22Rv1 (cell line): ENCODE results near the gene CAPG.

Source experiments
- H3K27ac ChIP-seq: fragments of 450-650 bp; 2 replicates; pipeline ENCODE4 v1.5.1; 2017
- ZFX ChIP-seq: fragments of 450-650 bp; IDR thresholded peaks from 2 replicates; pipeline ENCODE4 v1.6.1; 2017; ENCODE audit warnings: antibody characterized with exemption, borderline replicate concordance
- TF ChIP-seq, protein P1 (sequence below): fragments of 450-650 bp; IDR thresholded peaks from 2 replicates; pipeline ENCODE4 v1.5.1; 2017; ENCODE audit warnings: mild to moderate bottlenecking

CAPG gene

DNA sequence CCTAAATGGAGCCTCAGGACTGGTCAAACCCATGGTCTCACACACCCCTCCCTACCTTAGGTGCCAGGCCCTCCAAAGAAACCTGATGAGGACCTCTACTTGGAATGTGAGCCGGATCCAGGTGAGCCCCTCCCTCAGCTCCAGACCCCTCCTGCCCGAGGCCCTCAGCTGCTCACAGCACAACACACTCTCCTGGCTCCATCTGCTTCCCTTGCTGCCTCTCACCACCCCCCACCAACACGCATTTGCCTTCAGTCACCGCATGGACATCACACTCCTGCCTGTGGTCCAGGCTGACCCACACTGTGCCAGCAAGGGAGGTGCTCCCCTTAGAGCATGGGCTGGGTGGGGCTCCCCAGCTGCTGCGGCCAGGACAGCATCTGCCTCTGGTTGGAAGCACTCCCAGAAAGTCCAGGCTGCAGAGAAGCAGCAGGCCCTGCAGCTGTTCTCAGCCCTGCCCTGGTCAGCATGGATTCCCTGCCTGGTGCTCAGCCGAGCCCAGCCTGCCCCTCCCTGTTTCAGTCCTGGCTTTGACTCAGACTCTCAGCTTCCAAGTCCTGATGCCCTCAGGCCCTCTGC lies 23.4 kb upstream of the CAPG start:
- TF ChIP-seq, protein P1, sequence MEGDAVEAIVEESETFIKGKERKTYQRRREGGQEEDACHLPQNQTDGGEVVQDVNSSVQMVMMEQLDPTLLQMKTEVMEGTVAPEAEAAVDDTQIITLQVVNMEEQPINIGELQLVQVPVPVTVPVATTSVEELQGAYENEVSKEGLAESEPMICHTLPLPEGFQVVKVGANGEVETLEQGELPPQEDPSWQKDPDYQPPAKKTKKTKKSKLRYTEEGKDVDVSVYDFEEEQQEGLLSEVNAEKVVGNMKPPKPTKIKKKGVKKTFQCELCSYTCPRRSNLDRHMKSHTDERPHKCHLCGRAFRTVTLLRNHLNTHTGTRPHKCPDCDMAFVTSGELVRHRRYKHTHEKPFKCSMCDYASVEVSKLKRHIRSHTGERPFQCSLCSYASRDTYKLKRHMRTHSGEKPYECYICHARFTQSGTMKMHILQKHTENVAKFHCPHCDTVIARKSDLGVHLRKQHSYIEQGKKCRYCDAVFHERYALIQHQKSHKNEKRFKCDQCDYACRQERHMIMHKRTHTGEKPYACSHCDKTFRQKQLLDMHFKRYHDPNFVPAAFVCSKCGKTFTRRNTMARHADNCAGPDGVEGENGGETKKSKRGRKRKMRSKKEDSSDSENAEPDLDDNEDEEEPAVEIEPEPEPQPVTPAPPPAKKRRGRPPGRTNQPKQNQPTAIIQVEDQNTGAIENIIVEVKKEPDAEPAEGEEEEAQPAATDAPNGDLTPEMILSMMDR = no peak
- no peak for TF ChIP-seq ZFX
- 0 out of 2 replicates have a peak overlapping the region, but pooled peaks have one; percentile 20 for H3K27ac ChIP-seq

DNA sequence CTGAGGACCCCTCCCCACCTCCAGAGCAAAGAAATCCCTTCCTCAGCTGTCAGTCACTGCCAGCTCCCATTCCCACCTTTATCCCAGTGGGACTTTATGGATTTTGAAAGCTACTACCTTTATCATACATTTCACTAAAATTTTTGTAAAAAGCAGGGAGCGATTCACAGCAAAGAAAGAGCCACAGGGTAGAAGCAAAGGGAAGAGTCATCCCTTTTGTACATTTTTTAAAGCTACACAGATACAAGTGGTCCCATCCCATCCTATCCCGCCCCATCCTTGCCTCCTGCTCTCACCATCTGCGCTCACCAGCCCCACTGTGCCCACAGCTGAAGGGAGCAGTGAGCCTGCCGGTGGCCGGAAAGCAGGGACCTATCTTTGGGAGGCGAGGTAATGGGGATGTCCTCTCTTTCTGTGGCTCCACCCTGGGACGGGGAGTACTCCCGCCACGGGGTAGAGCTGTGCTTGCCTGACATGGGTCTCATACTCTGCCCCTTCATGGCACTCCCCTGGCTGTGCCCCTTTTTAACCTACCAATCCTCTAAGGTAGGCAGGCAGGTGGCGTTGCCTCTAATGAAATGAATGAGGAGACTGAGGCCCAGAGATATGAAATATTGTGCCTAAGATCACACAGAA lies 21.5 kb upstream of the CAPG start:
- H3K27ac ChIP-seq = no peak overlapping the region

DNA sequence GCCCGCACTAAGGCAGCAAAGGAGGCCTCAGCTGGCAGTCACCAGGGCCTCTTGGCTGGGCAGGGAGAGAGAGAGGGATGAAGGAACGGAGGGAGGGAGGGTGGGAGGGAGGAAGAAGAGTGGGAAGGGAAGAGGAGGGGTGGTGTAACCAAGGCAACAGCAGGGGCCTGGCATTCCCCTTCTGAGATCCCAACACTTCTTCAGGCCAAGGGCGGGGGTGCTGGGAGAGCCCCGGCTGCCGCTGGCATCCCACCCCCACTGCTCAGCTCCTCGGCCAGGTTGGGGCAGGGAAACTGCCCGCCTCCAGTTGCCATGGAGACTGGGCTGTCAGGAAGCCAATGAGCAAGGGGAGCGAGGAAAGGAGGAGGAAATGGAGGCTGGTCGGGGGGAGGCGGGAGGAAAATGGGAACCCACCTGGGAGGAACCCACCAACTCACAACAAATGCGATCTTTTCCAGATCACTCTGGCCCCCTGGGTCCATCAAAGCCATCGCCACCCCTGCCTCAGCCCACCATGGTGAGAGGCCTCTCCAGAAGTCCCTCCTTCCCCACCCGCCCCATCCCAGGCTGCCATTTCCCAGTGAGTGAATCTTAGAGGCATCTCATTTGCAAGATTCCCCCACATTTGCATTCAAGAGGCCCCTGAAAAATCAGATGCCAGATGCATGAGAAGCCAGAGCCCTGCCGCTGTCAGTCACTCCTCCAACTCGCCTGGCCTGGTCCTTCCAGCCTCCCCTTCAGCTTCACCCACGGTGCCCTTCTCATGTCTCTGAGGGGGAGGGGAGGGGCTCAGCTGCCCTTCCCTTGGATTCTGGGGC lies 20.8 kb upstream of the CAPG start:
- no peak overlapping the region for H3K27ac ChIP-seq
- no peak for TF ChIP-seq ZFX

More for the DNA sequence above, 21.5 kb upstream of the CAPG start:
- TF ChIP-seq, protein P1 = no peak
- TF ChIP-seq ZFX = no peak

DNA sequence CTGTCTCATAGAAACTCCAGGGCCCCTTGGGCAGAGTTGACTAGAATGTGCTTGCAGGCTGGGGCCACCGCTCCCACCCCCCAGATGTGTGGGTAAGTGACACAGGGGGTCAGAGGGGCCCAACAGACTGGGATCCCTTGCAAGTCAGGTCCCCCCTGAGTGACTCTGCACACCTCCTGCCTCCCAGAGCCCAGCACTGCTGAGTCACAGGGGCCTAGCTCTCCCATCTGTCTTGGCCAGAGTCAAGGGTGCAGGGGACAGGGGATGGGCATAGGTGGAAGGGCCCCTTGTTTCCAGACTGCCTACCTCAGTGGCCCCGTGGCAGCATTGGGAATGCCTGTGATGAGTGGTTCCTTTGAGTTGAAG lies 19.7 kb upstream of the CAPG start:
- no peak overlapping the region for H3K27ac ChIP-seq

DNA sequence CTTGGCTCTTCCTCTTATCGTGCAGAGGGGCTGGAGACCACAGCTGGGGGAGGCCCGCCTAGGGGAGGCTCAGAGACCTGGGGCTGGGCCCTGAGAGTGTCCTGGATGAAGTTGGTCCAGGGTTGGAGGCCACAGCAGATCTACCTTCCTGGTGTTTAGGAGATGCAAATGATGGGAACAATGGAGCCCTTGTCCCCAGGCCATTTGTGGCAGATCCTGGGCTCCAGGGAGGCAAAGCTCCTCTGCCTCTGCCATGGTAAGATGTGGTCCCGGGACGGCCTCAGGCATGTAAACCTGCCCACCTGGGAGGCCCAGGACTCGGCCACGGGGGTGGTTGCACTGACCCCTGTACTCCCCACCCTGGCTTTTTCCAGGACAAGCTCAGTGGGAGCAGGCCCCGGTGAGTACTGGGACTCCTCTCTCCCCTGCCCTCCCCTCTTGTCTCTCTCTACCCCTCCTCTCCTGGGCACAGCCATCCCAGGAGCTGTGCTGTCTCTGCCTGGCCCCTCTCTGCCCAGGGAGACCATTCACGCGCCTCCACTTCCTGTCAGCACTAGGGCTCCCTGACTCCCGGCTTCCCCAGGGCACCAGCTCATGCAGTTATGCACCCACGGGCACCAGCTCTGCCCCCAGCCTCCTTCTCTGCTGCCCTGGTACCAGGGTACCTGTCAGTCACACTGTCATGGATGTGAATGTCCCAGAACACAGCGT lies 19.2 kb upstream of the CAPG start:
- no peak overlapping the region for H3K27ac ChIP-seq
- TF ChIP-seq ZFX = no peak
- TF ChIP-seq, protein P1 = no peak

More for the DNA sequence above, 19.7 kb upstream of the CAPG start:
- no peak for TF ChIP-seq ZFX
- TF ChIP-seq, protein P1 = no peak

DNA sequence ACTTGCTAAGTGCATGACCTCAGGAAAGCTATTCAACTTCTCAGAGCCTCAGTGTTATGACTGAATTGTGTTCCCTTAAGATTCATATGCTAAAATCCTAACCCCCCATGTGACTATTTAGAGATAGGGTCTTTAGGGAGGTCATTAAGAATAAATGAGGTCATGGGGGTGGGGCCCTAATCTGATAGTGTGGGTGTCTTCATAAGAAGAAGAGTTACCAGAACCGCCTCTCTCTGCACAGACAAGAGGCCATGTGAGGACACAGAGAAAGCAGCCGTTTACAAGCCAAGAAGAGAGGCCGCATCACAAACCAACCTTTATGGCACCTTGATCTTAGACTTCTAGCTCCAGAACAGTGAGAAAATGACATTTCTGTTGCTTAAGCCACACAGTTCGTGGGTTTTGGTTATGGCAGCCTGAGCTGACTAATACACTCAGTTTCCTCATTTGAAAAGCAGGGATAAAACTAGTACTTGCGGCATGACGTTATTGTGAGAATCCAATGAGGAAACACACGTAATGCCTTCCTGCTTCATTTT lies 18.2 kb upstream of the CAPG start:
- TF ChIP-seq ZFX = no peak
- TF ChIP-seq, protein P1 = no peak
- no peak overlapping the region for H3K27ac ChIP-seq

DNA sequence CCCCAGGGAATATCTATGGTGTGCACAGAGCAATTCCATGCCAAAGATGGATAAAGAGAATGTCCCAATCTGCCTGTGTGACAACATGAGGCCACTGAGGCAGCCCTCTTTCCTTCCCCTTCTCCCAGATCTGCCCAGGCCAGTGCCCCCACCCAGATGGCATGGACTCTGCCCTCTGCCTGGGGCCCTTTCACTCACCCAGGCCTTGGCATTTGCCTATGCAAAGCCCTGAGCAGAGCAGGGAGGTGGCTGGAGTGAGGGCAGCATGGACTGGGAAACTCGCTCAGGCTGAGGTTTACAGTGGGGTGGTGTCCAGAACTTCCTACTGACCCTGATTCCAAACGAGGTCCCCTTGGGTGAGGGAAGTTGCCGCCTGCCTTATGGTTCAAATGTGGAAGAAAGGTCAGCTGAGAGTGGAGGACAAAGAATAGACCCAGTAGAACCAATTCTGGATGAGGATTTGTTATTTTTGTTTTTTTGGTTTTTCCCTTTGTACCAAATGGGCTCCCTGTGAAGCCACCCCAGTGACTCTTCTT lies 17.2 kb upstream of the CAPG start:
- H3K27ac ChIP-seq = no peak overlapping the region
- TF ChIP-seq, protein P1 = no peak
- TF ChIP-seq ZFX = no peak
